K562 (cell line): ENCODE data around the gene TMED8.

Source experiments
- CBX2 ChIP-seq: fragments of 200-600 bp; sonication (generic); IDR thresholded peaks from one replicate; pipeline ENCODE4 v1.6.1; 2012; ENCODE audit warnings: mild to moderate bottlenecking, low read length, inconsistent platforms; ENCODE audit not compliant: insufficient read depth, poor library complexity, severe bottlenecking
- CTCF ChIP-seq, 3 experiments: IDR thresholded peaks in 2 of 3; conservative IDR thresholded peaks in 1 of 3; 2 replicates each; pipeline ENCODE4 v1.5.1; 2011 to 2012; ENCODE audit warnings: low read length in 3 of 3, mild to moderate bottlenecking in 3 of 3, control low read depth in 2 of 3, improper control_type of control experiment in 1 of 3, inconsistent platforms in 1 of 3, low read depth in 1 of 3, mixed read lengths in 1 of 3, moderate library complexity in 1 of 3; ENCODE audit not compliant: insufficient read depth in 2 of 3
- NFE2L1 ChIP-seq: fragments of 450-650 bp; IDR thresholded peaks from 2 replicates; pipeline ENCODE4 v1.6.1; 2016; ENCODE audit warnings: missing genetic modification characterization, low read depth, mild to moderate bottlenecking, missing compliant biosample characterization, moderate library complexity, borderline replicate concordance
- ZBTB34 ChIP-seq: fragments of 250-450 bp; sonication (Bioruptor Pico); IDR thresholded peaks from 2 replicates; pipeline ENCODE4 v1.8.0; 2021; ENCODE audit warnings: mild to moderate bottlenecking, moderate library complexity
- ZNF561 ChIP-seq: fragments of 450-650 bp; formaldehyde crosslinking; conservative IDR thresholded peaks from 2 replicates; pipeline ENCODE4 v1.4.0; 2020; ENCODE audit warnings: mild to moderate bottlenecking, moderate library complexity
- ZNF740 ChIP-seq, 3 experiments: fragments of 200-800 bp in 1 of 3; sonication (Bioruptor generic) in 1 of 3; sonication (generic) in 1 of 3; formaldehyde crosslinking in 1 of 3; IDR thresholded peaks; 2 replicates each; pipeline versions ENCODE4 v1.6.1 to v1.8.0; 2016 to 2022; ENCODE audit warnings: mild to moderate bottlenecking in 2 of 3, missing compliant biosample characterization in 2 of 3, missing genetic modification characterization in 2 of 3, missing genetic modification reagents in 1 of 3

GRCh38 chr14:77337880-77338279, 39.0 kb downstream of the TMED8 start:
- TF ChIP-seq CBX2: no peak
- TF ChIP-seq NFE2L1: no peak
- TF ChIP-seq CTCF (IDR thresholded peaks at IDR 0.05 in 2 of 3, conservative IDR thresholded peaks at IDR 0.05 in 1 of 3; ENCODE audit: insufficient read depth in 2 of 3, low read depth in 1 of 3, low read length in 3 of 3): no peak
- TF ChIP-seq ZNF740 (CRISPR knock-in tag; IDR thresholded peaks at IDR 0.05): no peak
- TF ChIP-seq ZNF740 (tag; IDR thresholded peaks at IDR 0.05): no peak
- no peak for TF ChIP-seq ZNF561 (CRISPR knock-in tag)
- no peak for TF ChIP-seq ZBTB34
